GM11168 (cell line): ENCODE data around the gene UPP1.

ENCODE experiments used
- in situ Hi-C: fragments of 300-500 bp; cut with MboI; formaldehyde crosslinking; loops from one replicate; pipeline ENCODE4 v1.12.0; 2022; ENCODE audit warnings: low sequenced_read_pairs; ENCODE audit not compliant: unreplicated experiment

UPP1 gene

GRCh38 chr7:48148311-48148710 lies 59.2 kb downstream of the UPP1 start:
- in situ Hi-C loops = no loop called here

GRCh38 chr7:48149058-48149457 lies 60.0 kb downstream of the UPP1 start:
- in situ Hi-C loops = no loop called here

GRCh38 chr7:48150086-48150485 lies 61.0 kb downstream of the UPP1 start:
- in situ Hi-C loops = no loop called here

DNA sequence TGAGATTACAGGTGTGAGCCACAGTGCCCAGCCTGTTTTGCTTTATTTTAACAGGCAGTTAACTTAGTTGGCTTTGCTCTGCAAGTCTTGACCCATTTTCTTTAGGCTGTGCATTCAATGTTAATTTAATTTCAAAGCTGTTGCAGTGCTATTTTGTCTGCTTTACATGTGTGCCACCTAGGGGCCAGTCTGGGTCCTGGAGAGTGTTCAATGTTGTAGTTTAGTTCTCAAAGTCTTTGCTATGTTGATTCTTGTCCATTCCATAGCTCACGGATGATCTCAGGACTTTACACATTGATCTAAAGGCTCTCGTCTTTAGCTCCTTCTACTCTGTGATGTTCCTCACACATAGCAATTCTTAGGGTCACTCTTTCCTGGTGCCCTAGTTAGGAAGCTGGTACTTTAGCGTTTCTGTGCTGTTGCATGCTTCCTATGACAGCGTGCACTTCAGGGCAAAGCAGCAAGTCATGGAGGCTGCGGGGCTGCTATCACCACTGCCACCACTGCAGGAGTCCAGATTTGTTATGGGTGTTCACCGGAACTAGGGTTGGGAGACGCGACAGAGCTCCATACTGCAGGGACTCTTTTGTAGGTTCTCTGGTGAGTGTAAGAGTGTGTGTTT lies 65.8 kb downstream of the UPP1 start:
- in situ Hi-C loops = no loop called here
